Measurements from ENCODE around the gene MRPS35. TPM values are rescaled to one million over a fixed set of nuclear protein-coding genes. Genes with fewer than 3 reads are reported as not detected.

MRPS35 gene
- total RNA-seq, 2 donors from 2014 or later = 41.5 to 56.0 TPM

DNA sequence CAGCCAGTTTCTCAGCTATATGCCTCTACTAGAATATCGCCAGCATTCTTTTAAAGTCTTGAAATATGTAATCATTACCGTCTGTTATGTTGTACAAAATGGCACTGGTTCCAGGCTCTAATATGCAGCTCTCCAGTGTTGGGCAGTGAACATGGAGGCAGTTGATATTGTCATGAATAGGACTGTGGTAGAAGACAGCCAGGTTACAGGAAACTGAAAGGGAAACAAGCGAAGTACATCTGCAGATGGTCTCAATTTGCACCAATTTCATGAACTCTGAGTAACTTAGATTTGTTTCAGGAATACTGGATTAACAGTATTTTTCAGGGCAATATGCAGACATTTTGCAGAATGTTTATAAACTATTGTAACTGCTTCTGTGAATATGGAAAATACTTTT, 56.0 kb downstream of the MRPS35 start:
- no peak for DNase-seq (ENCODE audit: low spot score)
- Histone ChIP-seq H3K9me3 (no peaks in the 10 kb centered on the region), H3K27ac (no peak overlapping the region), H3K4me1 (no peaks in the 10 kb centered on the region), H3K27me3 (no peaks in the 10 kb centered on the region), H3K4me3 (no peak overlapping the region), H3K36me3 (no peaks in the 10 kb centered on the region)
- TF ChIP-seq CTCF (IDR thresholded peaks at IDR 0.05) = no peak

- no peak for DNase-seq (ENCODE audit: low spot score)
- Histone ChIP-seq H3K36me3 (no peaks in the 10 kb centered on the region), H3K4me1 (no peaks in the 10 kb centered on the region), H3K27ac (no peak overlapping the region), H3K27me3 (no peaks in the 10 kb centered on the region), H3K9me3 (no peaks in the 10 kb centered on the region), H3K4me3 (no peak overlapping the region)
- no peak for TF ChIP-seq CTCF (IDR thresholded peaks at IDR 0.05)
Measured at GRCh38 chr12:27769142-27769673, 58.6 kb downstream of the MRPS35 start.

DNA sequence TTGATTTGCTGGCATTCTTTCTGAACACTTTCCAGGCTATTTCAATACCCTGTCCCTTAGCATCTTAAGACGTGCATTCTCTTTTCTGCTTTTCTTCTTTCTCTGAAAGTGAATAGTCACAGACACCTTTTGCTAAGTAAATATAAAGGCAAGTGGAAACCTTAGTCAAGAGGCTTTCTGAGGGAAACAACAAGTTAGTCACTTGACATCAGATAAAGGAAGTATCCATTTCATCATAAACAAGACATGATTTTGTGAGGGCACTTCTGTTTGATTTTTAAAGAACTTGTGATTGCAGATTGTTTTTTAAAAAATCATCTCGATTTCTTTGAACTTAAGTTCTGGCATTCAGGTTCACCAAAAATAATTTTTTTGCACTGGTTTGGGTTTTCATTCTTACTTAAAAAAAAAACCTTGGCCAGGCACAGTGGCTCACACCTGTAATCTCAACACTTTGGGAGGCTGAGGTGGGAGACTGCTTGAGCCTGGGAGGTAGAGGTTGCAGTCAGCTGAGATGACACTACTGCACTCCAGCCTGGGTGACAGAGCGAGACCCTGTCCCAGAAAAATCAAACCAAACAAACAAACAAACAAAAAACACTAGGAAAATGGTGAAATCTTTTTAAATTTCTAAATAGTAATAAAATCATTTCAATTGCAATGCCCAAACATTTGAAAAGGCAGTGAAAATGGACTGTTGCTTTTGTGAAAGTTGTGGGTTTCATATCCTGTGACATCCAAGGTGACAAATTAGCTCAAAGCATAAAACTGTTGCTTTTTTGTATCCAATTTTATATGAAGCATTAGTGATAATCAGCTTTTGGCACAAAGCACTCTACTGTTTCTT, 61.1 kb downstream of the MRPS35 start:
- Histone ChIP-seq H3K9me3 (no peaks in the 10 kb centered on the region), H3K27ac (no peak overlapping the region), H3K27me3 (no peaks in the 10 kb centered on the region), H3K36me3 (no peaks in the 10 kb centered on the region), H3K4me1 (no peaks in the 10 kb centered on the region), H3K4me3 (no peak overlapping the region)
- no peak for DNase-seq (ENCODE audit: low spot score)
- TF ChIP-seq CTCF (IDR thresholded peaks at IDR 0.05) = no peak

GRCh38 chr12:27772328-27773049, 61.9 kb downstream of the MRPS35 start:
- no peak for TF ChIP-seq CTCF (IDR thresholded peaks at IDR 0.05)
- H3K9me3 ChIP-seq = no peaks in the 10 kb centered on the region

GRCh38 chr12:27777141-27777540, 66.5 kb downstream of the MRPS35 start:
- DNase-seq (ENCODE audit: low spot score) = no peak
- Histone ChIP-seq H3K36me3 (no peaks in the 10 kb centered on the region), H3K4me3 (no peak overlapping the region), H3K4me1 (peaks cover 0 to 19% of the 10 kb centered on the region in 2 donors), H3K9me3 (no peaks in the 10 kb centered on the region), H3K27me3 (no peaks in the 10 kb centered on the region), H3K27ac (no peak overlapping the region)
- no peak for TF ChIP-seq CTCF (IDR thresholded peaks at IDR 0.05)

More at GRCh38 chr12:27772328-27773049, 61.9 kb downstream of the MRPS35 start:
- Histone ChIP-seq H3K27me3 (no peaks in the 10 kb centered on the region), H3K36me3 (no peaks in the 10 kb centered on the region), H3K4me1 (no peaks in the 10 kb centered on the region), H3K27ac (no peak overlapping the region), H3K4me3 (no peak overlapping the region)
- no peak for DNase-seq (ENCODE audit: low spot score)
